ENCODE measurements around the gene MMP24OS.

The MMP24OS gene

DNA sequence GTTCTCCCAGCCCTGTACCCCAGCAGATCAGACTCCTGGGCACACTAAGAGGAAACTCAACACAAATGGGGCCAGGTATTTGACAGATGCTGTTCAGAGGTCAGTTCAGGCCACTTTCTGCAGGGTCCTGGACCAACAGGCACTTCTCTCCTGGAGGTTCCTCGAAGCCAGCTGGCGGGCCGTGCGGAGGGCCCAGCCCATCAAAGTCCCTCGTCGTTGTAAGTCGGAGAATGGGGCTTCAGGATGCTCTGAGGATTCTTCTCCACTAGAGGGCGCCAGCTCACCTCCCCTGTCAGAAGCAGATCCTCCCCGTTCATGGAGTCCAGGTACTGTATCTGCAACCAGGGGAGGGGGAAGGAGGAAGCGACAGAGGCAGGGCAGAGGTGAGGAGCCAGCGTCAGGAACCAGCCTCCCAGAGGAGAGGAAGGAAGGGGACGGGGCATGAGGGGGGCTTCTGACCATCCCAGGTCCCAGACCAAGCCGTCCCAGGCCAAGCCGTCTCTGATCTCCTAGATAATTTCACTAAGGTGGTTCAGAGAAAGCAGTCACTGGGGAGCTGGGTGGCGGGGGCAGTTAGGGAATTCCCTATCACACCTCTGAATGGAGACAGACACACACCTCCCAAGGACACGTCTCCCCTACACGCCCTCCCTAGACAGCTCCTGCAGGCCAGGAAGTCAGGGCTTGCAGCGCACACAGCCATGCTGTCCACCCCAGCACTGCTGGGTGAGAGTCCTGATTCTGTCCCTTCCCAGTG, 26.0 kb upstream of the MMP24OS start:
- POLR2A ChIA-PET: interaction anchor here (1.0 to 2.6 kb wide), 6 partner anchors 16 to 151 kb away, joined by 3 to 8 read pairs (median 5); partner anchors contain the start of gene UQCC1
- CTCF ChIA-PET: interaction anchor here (0.6 to 4.8 kb wide), 17 partner anchors 8 to 151 kb away, joined by 3 to 36 read pairs (median 4); partner anchors contain the start of genes CEP250 and EIF6
- TF ChIP-seq ELF4 (IDR thresholded peaks at IDR 0.05): no peak
- TF ChIP-seq L3MBTL2 (conservative IDR thresholded peaks at IDR 0.05): no peak
- TF ChIP-seq NFRKB (IDR thresholded peaks at IDR 0.05): no peak
- TF ChIP-seq FOXM1 (IDR thresholded peaks at IDR 0.05; ENCODE audit: borderline replicate concordance): no peak
- no peak for TF ChIP-seq FOXA1 (IDR thresholded peaks at IDR 0.05)
- TF ChIP-seq, protein P1, sequence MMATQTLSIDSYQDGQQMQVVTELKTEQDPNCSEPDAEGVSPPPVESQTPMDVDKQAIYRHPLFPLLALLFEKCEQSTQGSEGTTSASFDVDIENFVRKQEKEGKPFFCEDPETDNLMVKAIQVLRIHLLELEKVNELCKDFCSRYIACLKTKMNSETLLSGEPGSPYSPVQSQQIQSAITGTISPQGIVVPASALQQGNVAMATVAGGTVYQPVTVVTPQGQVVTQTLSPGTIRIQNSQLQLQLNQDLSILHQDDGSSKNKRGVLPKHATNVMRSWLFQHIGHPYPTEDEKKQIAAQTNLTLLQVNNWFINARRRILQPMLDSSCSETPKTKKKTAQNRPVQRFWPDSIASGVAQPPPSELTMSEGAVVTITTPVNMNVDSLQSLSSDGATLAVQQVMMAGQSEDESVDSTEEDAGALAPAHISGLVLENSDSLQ (IDR thresholded peaks at IDR 0.05): no peak
- no peak for TF ChIP-seq ARNT (IDR thresholded peaks at IDR 0.05)
- TF ChIP-seq LEF1 (IDR thresholded peaks at IDR 0.05; ENCODE audit: borderline replicate concordance): no peak
- no peak for TF ChIP-seq BHLHE40 (IDR thresholded peaks at IDR 0.05; ENCODE audit: borderline replicate concordance)
- no peak for TF ChIP-seq SP1 (IDR thresholded peaks at IDR 0.05)
- TF ChIP-seq HDGF (IDR thresholded peaks at IDR 0.05; ENCODE audit: borderline replicate concordance): no peak
- no peak for TF ChIP-seq ZNF384 (IDR thresholded peaks at IDR 0.05)
- no peak for TF ChIP-seq CTBP1 (IDR thresholded peaks at IDR 0.05; ENCODE audit: borderline replicate concordance)
- TF ChIP-seq TARDBP (IDR thresholded peaks at IDR 0.05): no peak
- no peak for TF ChIP-seq SUZ12 (IDR thresholded peaks at IDR 0.05)
- peak; percentile 85 for DNase-seq (ENCODE audit: extremely low spot score)

DNA sequence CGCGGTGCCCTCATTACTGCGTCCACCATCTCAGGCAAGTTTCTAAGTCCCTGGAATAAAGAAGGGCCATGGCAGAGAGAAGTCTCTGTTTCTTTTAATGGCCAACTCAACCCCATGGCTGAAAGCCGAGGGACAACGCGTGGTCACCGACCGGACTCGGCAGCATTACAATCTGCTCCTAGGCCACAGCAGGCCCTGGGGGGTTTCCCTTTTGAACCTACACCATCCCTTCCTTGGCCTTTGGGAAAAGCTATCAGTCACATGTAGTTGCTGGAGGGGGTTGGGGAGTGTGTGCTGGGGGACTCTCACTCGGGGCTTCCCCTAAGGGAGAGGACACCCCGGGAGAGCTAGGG, 25.4 kb upstream of the MMP24OS start:
- TF ChIP-seq L3MBTL2 (conservative IDR thresholded peaks at IDR 0.05) (no peak), ELF4 (IDR thresholded peaks at IDR 0.05) (no peak), CTBP1 (IDR thresholded peaks at IDR 0.05; ENCODE audit: borderline replicate concordance) (no peak), SP1 (IDR thresholded peaks at IDR 0.05) (no peak), TARDBP (IDR thresholded peaks at IDR 0.05) (no peak), NFRKB (IDR thresholded peaks at IDR 0.05) (no peak), FOXM1 (IDR thresholded peaks at IDR 0.05; ENCODE audit: borderline replicate concordance) (no peak), ARNT (IDR thresholded peaks at IDR 0.05) (no peak), BHLHE40 (IDR thresholded peaks at IDR 0.05; ENCODE audit: borderline replicate concordance) (no peak), HDGF (IDR thresholded peaks at IDR 0.05; ENCODE audit: borderline replicate concordance) (no peak), FOXK2 (IDR thresholded peaks at IDR 0.05) (no peak)
- TF ChIP-seq, protein P1 (IDR thresholded peaks at IDR 0.05): no peak
- ChIA-PET POLR2A (interaction anchor here (1.0 to 1.7 kb wide), 3 partner anchors 26 to 151 kb away, joined by 3 to 6 read pairs (median 4); no protein-coding TSS in a partner anchor), CTCF (interaction anchor here (0.7 to 4.8 kb wide), 9 partner anchors 8 to 144 kb away, joined by 3 to 36 read pairs (median 5); partner anchors contain the start of gene EIF6)
- DNase-seq (ENCODE audit: extremely low spot score): no peak

DNA sequence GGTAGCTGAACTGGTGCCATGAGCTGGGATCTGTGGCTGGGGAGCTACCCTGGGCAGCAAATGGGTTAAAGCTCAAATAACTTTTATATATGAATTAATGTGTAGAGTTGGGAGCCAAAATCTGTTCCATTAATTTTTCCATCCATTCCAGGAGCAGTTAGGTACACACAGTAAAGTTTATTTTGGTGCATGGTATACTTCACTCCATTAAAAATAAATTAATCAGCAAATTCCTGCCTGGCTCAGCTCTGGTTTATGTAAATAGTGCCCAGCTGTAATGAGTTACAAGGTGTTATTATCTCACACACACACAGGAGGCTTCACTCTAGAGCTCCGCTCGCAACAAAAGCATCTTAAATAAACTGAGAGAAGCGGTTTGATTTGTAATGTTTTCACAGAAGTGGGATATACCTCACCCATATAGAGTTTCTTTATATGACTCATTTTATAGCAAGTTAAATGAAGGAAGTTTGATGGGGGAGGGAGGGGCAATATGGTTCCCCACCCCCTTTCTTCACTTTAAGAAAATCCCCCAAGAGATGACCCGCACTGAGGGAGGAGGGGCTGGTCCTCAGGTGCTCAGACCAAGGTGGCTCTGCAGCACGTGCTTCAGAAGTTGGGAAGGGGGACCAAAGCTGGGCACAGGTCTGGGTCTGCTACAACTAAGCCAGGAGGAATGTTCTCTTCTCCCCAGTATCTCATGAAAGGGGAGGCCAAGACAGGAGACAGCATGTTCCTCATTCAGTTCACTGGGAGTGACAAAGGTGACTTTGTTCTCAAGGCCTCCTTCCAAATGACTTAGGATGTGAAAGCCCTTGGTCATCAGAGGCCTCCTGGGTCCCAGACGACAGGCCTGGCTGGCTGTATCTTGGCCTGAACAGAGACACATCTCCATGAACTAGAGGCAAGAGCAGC, 24.8 kb upstream of the MMP24OS start:
- POLR2A ChIA-PET: interaction anchor here (1.1 to 1.7 kb wide), 2 partner anchors 152 kb away, joined by 4 to 6 read pairs; no protein-coding TSS in a partner anchor
- no peak for TF ChIP-seq FOXM1 (IDR thresholded peaks at IDR 0.05; ENCODE audit: borderline replicate concordance)
- TF ChIP-seq, protein P1 (IDR thresholded peaks at IDR 0.05): no peak
- no peak for TF ChIP-seq L3MBTL2 (conservative IDR thresholded peaks at IDR 0.05)
- TF ChIP-seq CTBP1 (IDR thresholded peaks at IDR 0.05; ENCODE audit: borderline replicate concordance): no peak
- TF ChIP-seq FOXK2 (IDR thresholded peaks at IDR 0.05): no peak
- no peak for TF ChIP-seq NFRKB (IDR thresholded peaks at IDR 0.05)
- no peak for TF ChIP-seq SUZ12 (IDR thresholded peaks at IDR 0.05)
- no peak for TF ChIP-seq TARDBP (IDR thresholded peaks at IDR 0.05)
- TF ChIP-seq FOXA1 (IDR thresholded peaks at IDR 0.05): no peak
- no peak for TF ChIP-seq ELF4 (IDR thresholded peaks at IDR 0.05)
- DNase-seq (ENCODE audit: extremely low spot score): no peak
- CTCF ChIA-PET: interaction anchor here (0.8 to 4.8 kb wide), 5 partner anchors 7 to 145 kb away, joined by 3 to 36 read pairs (median 3); no protein-coding TSS in a partner anchor

DNA sequence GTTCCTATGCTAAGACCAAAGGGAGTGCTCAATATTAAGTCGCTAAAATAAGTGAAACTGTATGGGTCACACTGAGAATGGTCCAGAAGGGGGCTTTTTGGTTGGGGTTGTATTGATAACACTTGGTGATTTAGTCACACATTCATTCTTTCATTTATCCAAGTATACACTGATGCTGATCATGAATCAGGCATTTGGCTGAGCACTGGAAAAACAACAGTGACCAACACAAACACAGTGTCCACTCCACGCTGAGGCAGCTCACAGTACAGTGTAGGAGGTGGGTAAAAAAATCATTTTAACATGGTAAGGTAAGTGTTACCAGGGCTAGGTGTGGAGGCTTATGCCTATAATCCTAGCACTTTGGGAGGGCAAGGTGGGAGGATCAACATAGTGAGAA, 23.5 kb upstream of the MMP24OS start:
- DNase-seq (ENCODE audit: extremely low spot score): no peak
- TF ChIP-seq SUZ12 (IDR thresholded peaks at IDR 0.05): no peak
- no peak for TF ChIP-seq NFRKB (IDR thresholded peaks at IDR 0.05)
- TF ChIP-seq, protein P1 (IDR thresholded peaks at IDR 0.05): no peak
- TF ChIP-seq CTBP1 (IDR thresholded peaks at IDR 0.05; ENCODE audit: borderline replicate concordance): no peak
- no peak for TF ChIP-seq TARDBP (IDR thresholded peaks at IDR 0.05)
- TF ChIP-seq HDGF (IDR thresholded peaks at IDR 0.05; ENCODE audit: borderline replicate concordance): no peak
- TF ChIP-seq ZNF384 (IDR thresholded peaks at IDR 0.05): no peak
- ChIA-PET POLR2A (interaction anchor here (0.9 kb wide), 1 partner anchor 17 kb away, joined by 3 read pairs; the partner anchor contains the start of gene EIF6), CTCF (interaction anchor here (0.6 to 1.2 kb wide), 4 partner anchors 15 to 139 kb away, joined by 3 to 4 read pairs (median 3); no protein-coding TSS in a partner anchor)

Measured in HEK293T (cell line).